DMS53 (cell line): ENCODE results near the gene RAB35.

Experiments used
- DNase-seq: peaks from one replicate; lab custom pipeline; 2025; lab: John Stamatoyannopoulos, UW

Gene RAB35

GRCh38 chr12:120116441-120116791 is at the start of gene RAB35:
TSS of gene RAB35 (minus strand) at chr12:120116753. CDS start at chr12:120116650, 103 bp downstream.
- DNase-seq, result no peak

DNA sequence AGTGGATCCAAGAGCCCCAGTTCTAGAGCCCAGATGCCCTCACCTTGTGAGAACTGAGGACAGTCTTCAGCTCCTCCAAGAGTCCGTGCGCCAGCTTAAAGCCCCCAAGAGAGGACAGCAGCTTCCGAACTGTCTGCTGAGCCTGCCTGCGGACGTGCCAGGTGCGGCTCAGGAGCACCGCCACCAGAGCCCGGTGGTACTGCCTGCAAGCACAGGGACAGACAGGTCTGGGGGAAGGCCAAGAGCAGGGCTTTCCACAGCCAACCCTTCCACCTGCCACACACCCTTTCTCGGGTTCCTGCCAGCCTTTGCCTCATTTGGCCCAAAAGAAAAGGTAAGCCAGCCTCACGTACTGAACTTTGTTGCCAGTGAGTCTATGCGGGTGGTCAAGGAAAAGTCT is 47.7 kb upstream of the RAB35 start:
- DNase-seq, result no peak

GRCh38 chr12:120162763-120163162 is 46.2 kb upstream of the RAB35 start:
- no peak for DNase-seq

DNA sequence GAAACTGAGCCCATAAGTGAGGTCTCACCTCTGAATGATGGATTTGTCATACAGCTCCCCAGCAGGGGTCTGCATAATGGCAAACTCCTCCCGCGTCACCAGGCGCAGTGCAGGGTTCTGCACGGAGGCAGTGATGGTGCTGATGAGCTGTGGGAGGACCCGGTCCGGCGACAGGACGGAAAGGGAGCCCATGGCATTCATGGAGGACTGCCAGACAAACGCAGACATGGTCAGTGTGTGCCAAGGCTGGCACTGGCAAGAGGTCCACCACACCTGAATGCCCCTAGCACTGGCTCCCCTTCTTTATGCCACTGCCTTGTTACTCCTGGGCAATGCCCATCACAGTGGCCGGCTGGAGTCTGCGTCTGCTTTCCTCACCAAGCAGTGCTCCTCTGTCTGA is 45.3 kb upstream of the RAB35 start:
- DNase-seq, result no peak

DNA sequence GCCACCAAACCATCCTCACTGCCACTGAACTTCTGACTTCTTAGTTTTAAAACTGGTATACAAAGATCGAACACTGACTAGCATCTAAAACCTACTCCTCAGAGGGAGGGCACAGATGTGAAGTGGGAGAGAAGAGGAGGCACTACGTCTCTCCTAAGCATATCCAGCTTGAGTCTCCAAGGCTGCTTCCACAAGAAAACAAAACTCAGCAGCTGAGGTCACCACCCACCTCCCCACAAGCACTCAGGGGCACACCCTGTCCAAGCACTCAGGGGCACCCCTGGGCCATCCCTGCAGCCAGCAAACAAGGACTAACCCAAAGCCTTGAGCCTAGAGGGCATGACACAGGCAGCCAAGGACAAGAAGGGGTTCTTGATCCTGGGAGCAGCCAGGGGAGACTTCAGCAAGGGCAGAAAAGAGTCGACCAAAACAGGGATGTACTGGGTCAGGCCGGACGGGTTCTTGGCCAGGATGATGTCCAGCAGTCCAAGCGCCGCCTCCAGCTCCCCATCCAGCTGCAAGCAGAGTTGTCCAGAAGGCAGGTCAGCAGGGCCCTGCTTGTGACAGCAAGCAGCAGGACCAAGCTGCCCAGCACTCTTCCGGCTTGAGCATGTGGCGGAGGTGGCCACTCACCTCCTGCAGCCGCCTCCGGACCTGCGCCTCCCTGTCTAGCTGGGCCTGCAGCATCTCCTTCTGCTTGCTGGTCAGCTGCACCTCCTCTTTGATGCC is 43.1 kb upstream of the RAB35 start:
- no peak for DNase-seq

GRCh38 chr12:120158351-120158750 is 41.8 kb upstream of the RAB35 start:
- DNase-seq, result no peak

GRCh38 chr12:120157678-120158077 is 41.1 kb upstream of the RAB35 start:
- no peak for DNase-seq

DNA sequence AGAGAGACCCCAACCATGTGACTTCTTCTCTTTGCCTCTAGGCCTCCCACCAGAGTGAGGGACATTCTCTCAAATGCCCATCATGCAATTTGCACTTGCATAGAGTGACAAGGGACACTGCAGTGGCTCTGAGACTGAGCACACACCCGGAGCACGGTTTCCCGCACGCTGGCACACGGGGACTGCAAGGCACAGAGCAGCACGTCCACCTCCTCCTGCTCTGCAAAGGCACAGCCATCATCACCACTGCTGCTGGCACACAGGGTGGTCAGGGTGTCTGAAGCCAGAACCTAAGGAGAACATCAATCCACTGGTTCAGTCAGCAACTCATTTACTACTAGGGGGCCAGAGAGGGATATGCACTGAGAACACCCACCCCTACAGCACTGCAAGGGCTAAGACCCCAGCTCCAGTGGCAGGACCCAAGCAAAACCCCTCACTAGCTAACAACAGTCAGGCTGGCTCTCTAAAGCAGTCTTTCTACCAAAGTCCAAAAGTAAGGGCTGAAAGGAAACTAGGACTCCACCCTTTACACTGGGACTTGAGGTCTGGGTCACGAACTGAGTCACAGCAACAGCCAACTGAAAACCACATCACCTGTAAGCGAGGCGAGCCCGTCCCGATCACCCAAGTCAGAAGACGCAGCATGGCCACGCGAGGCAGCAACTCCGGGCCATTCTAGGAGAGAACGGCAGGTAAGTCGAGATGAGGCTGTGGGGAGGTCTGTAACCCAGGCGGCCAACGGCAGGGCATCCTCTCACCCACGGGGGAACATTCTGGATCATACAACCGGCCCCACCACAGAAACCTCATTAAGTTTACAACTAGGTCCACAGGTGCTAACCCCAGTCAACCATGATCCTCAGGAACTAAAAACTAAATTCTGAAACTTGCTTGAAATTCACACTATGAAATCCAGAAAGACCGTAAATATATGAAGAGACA is 40.0 kb upstream of the RAB35 start:
- DNase-seq, result no peak

- no peak for DNase-seq
These were observed 38.5 kb upstream of the RAB35 start for GRCh38 chr12:120155072-120155471.

- DNase-seq, result no peak
These were observed 34.5 kb upstream of the RAB35 start for GRCh38 chr12:120150919-120151525.

DNA sequence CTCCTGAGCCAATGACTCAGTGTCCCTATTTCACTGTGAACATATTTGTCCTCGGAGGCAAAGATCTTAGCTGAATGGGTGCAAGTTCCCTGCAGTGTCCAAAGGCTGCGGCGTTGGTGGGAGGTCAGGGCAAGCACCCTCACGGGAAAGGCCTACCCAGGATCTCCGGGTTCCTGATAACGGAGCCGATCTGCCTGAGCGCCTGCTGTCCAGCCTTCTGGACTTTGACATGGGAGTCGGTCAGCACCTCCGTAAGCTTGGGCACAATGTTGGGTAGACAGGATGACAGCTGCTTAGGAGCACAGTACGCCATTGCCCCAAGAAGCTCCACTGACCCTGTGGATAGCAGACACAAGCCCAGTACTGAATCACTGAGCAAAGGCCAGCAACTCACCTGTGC is 31.5 kb upstream of the RAB35 start:
- no peak for DNase-seq

DNA sequence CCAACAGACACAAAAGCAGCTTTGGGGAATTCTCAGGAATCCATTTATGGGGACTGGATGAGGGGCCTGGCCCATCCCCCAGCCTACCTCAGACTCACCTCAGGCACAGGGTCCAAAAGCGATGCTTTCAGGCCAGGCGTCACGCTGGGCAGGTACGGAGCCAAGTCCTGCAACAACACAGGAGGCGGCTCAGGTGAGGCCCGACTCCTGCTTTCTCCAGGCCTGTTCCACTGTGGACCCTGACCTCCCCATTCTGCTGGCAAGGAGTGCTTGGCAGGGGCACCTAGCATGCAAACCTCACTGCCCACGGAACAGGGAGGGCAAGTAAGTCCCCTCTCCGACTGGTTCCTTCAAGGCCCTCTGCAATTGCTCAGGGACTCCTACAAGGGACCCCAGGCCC is 28.6 kb upstream of the RAB35 start:
- no peak for DNase-seq

DNA sequence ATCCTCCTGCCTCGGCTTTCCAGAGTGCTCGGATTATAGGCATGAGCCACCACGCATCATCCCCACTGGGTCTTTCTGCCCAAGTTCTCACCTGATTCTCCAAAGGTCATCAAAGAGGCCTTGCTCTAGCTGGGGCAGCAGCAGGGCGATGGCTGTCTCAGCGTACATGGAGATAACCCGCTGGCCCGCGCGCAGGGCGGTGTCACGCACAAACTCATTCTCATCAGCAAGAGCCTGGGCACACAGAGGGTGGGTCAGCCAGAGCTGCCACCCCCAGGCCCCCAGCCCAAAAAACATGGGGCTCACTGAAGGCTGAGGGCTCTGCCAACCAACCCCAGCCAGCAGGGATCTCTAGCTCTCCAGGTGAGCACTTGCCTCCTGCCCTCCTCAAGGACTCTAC is 27.7 kb upstream of the RAB35 start:
- no peak for DNase-seq

DNA sequence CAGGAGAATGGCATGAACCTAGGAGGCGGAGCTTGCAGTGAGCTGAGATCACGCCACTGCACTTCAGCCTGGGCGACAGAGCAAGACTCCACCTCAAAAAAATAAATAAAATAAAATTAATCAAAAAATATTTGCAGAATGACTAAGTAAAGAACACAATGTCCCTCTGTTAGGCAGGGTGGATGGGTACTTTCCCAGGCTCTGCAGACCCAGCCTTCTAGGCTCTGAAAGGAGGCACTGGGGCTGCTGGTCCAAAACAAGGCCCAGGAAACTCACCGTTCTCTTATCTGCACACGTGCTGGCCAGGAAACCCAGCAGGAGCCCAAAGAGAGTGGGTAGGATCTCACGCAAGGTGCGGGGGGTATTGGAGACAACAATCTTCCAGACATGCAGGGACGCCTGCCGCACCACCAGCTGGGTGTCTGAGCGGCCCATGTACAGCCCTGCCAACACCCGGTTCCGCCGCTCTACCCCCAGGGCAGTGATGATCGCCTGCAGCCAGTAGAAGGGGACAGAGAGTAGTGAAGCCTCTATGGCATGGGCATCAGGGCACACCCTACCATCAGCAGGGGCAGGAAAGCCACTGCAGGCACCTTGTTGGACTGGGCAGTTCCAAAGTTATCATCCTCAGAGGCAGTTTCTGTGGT is 25.8 kb upstream of the RAB35 start:
- no peak for DNase-seq

DNA sequence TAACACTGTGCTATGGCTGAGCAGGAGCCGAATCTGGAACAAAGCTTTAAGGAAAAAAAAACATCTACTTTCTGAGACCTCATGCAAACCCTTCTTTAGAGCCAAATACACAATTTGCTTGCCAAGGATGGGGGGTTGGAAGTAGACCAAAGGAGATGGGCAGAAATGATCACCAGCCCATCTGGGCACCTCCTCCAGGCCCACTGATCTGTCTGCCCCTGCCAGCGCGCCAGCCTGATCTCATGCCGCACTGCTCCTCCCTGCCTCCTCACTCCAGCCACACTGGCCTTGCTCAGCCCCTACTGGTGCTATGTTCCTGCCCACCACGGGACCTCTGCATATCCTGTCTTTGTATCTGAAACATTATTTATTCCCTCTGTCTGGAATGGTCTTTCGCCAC is 24.8 kb upstream of the RAB35 start:
- no peak for DNase-seq

DNA sequence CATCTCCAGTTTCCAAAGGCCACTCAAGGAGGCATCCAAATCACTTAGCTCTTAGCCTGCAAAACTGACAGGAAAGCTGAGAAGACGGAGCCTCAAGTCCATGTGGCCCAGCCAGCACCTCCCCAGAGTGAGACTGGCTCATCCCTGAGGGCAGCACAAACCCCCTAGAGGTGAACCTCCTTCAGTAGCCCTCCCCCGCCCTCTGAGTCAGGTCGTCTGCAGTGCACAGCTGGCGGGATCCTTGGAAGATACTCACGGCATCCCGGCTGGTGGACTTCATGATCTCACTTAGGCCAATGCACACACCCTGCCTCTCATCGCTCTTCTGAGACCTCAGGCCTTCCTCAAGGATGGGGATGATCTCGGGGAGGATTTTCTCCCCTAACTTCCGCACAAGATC is 24.1 kb upstream of the RAB35 start:
- DNase-seq, result no peak

DNA sequence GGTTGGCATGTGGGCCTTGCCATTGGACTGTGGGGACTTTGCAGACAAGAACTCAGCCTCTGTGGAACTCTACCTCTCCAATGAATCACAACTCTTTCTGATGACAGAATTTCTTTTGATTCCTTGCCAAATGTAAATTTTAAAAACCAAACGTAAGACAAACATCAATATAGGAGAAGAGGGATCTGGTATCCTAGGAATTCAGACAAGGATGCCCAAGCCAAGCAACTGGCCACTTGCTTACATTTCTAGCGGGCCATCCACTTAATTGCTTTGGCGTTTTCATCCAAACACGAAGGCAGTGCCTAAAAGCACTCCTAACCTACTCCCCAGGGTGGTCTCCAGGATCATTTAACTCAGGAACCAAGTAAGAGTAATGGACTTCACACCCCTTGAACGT is 23.4 kb upstream of the RAB35 start:
- no peak for DNase-seq

- DNase-seq, result no peak
These were observed 21.8 kb upstream of the RAB35 start for GRCh38 chr12:120138366-120138765.

DNA sequence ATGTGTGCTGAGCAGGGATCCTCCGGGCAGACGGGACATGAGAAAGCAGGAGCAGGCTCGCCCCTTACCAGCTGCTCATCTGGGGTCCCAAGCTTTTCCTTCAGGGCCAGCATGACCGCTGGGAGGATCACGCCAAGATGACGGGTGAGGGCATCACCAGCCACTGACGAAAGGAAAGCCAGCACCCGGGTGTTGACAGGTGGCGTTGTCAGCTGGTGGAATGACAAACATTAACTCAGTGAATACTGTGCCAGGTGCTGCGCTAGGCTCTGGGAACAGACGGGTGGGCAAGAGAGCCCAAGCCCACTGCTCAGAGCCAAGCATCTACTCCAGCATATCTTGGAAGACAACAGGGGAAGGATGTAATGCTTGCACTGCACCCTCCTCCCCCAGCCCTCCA is 21.3 kb upstream of the RAB35 start:
- DNase-seq, result no peak

- DNase-seq, result no peak
These were observed 19.7 kb upstream of the RAB35 start for GRCh38 chr12:120136093-120136770.

- no peak for DNase-seq
These were observed 17.9 kb upstream of the RAB35 start for GRCh38 chr12:120134307-120134980.
